HEK293T (cell line): Measurements from ENCODE around the gene FRK.

ENCODE experiments used
- CTCF ChIA-PET: fragments of 350-600 bp; formaldehyde crosslinking; extraction: SDS; loops from one replicate; lab custom pipeline; 2021; ENCODE audit warnings: antibody characterized with exemption, inconsistent platforms; lab: Yijun Ruan, JAX
- POLR2A ChIA-PET: fragments of 350-600 bp; formaldehyde crosslinking; extraction: SDS; loops from one replicate; lab custom pipeline; 2020; ENCODE audit warnings: antibody characterized with exemption, inconsistent platforms; lab: Yijun Ruan, JAX
- DNase-seq: peaks from one replicate; pipeline ENCODE4 v3.0.0; 2012; ENCODE audit warnings: mixed read lengths; ENCODE audit errors: extremely low spot score
- ARNT ChIP-seq: fragments of 450-650 bp; IDR thresholded peaks from 2 replicates; pipeline ENCODE4 v1.6.1; 2017; ENCODE audit warnings: mild to moderate bottlenecking
- BHLHE40 ChIP-seq: fragments of 450-650 bp; IDR thresholded peaks from 2 replicates; pipeline ENCODE4 v1.6.1; 2016; ENCODE audit warnings: mild to moderate bottlenecking, moderate library complexity, borderline replicate concordance
- CTBP1 ChIP-seq: fragments of 450-650 bp; IDR thresholded peaks from 2 replicates; pipeline ENCODE4 v1.6.1; 2016; ENCODE audit warnings: borderline replicate concordance
- ELF4 ChIP-seq: fragments of 450-650 bp; IDR thresholded peaks from 2 replicates; pipeline ENCODE4 v1.6.1; 2017; ENCODE audit warnings: antibody characterized with exemption
- FOXA1 ChIP-seq: fragments of 450-650 bp; IDR thresholded peaks from 2 replicates; pipeline ENCODE4 v1.6.1; 2016; ENCODE audit warnings: mild to moderate bottlenecking
- FOXK2 ChIP-seq: fragments of 450-650 bp; IDR thresholded peaks from 2 replicates; pipeline ENCODE4 v1.6.1; 2016; ENCODE audit warnings: mild to moderate bottlenecking
- FOXM1 ChIP-seq: fragments of 450-650 bp; IDR thresholded peaks from 2 replicates; pipeline ENCODE4 v1.6.1; 2017; ENCODE audit warnings: mild to moderate bottlenecking, borderline replicate concordance
- HDGF ChIP-seq: fragments of 450-650 bp; IDR thresholded peaks from 2 replicates; pipeline ENCODE4 v1.6.1; 2017; ENCODE audit warnings: antibody characterized with exemption, borderline replicate concordance
- L3MBTL2 ChIP-seq: fragments of 450-650 bp; conservative IDR thresholded peaks from 2 replicates; pipeline ENCODE4 v1.6.1; 2016; ENCODE audit warnings: mild to moderate bottlenecking
- LEF1 ChIP-seq: fragments of 450-650 bp; IDR thresholded peaks from 2 replicates; pipeline ENCODE4 v1.6.1; 2017; ENCODE audit warnings: mild to moderate bottlenecking, borderline replicate concordance
- NFRKB ChIP-seq: fragments of 450-650 bp; IDR thresholded peaks from 2 replicates; pipeline ENCODE4 v1.6.1; 2016; ENCODE audit warnings: mild to moderate bottlenecking, moderate library complexity
- PKNOX1 ChIP-seq: fragments of 450-650 bp; IDR thresholded peaks from 2 replicates; pipeline ENCODE4 v1.6.1; 2016
- SP1 ChIP-seq: fragments of 450-650 bp; IDR thresholded peaks from 2 replicates; pipeline ENCODE4 v1.6.1; 2017
- SUZ12 ChIP-seq: fragments of 450-650 bp; IDR thresholded peaks from 2 replicates; pipeline ENCODE4 v1.6.1; 2016; ENCODE audit warnings: mild to moderate bottlenecking
- TARDBP ChIP-seq: fragments of 450-650 bp; IDR thresholded peaks from 2 replicates; pipeline ENCODE4 v1.6.1; 2016
- ZNF384 ChIP-seq: fragments of 450-650 bp; IDR thresholded peaks from 2 replicates; pipeline ENCODE4 v1.6.1; 2016

The FRK gene

DNA sequence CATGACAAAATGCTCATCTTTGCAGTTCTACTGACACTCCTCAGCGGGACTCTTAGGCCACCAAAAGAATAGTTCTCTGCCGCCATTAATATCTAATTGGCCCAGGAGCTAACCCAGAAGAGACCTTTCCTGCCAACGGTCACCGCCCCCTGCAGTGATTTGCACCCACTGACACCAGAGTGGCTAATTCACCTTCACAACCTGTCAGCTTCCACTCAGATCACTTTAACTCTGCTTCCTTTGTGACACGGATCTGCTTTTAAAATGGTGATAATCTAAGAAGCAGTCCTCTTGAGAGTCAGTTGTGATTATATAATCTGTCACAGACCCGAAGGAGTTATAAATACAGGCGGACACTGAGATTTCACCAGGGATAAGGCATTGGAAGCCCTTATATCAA lies 172.8 kb downstream of the FRK start:
- ChIA-PET POLR2A (no interaction called here), CTCF (interaction anchor here (0.7 kb wide), 1 partner anchor 288 kb away, joined by 4 read pairs; no protein-coding TSS in a partner anchor)
- no peak for TF ChIP-seq SP1
- no peak for TF ChIP-seq TARDBP
- no peak for TF ChIP-seq NFRKB
- no peak for TF ChIP-seq ARNT
- no peak for TF ChIP-seq CTBP1
- no peak for TF ChIP-seq LEF1
- TF ChIP-seq FOXM1: no peak
- no peak for DNase-seq

DNA sequence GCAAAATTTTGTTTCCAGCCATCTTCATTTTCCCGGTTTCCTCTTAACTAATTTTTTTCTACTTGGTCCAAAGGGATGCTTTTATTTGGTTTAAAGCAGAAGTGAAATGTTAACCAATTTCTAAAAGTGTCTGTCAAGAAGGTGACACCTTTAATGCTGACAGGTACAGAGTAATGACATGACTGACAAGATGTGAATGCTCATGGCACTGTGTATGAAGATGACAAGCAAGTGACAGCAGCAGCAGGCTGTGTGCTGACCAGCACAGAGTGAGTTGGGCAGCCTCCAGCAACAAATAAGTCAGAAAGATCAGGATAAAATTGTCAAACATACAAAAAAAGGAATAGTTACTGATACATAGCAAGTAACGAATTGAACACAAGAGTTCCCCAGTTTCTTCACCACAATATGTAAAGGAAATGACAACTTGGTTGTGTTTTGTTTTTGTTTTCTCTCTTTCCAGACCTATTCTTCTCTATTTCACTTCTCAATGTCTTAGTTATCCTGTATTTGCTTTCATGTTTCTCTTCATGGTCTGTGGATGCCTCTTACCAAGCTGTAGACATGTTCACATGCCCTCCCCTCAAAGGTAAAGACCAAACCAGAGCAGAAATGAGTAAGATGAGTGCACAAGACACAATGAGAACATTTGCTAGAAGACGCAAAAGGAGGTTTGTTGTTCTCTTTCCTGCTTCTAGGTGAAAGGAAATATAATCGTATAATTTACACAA lies 174.9 kb downstream of the FRK start:
- CTCF ChIA-PET: no interaction called here
- TF ChIP-seq FOXA1: no peak
- TF ChIP-seq HDGF: no peak
- no peak for TF ChIP-seq SUZ12
- no peak for TF ChIP-seq NFRKB
- no peak for TF ChIP-seq PKNOX1
- no peak for TF ChIP-seq SP1
- no peak for TF ChIP-seq ARNT
- POLR2A ChIA-PET: no interaction called here

GRCh38 chr6:115882771-115883170 lies 177.9 kb downstream of the FRK start:
- POLR2A ChIA-PET: no interaction called here
- no peak for DNase-seq
- CTCF ChIA-PET: interaction anchor here (1.1 kb wide), 1 partner anchor 13 kb away, joined by 5 read pairs; no protein-coding TSS in a partner anchor
- no peak for TF ChIP-seq BHLHE40
- TF ChIP-seq FOXM1: no peak
- no peak for TF ChIP-seq HDGF
- no peak for TF ChIP-seq SUZ12
- TF ChIP-seq ZNF384: no peak
- TF ChIP-seq FOXK2: no peak
- TF ChIP-seq LEF1: no peak
- no peak for TF ChIP-seq PKNOX1
- no peak for TF ChIP-seq L3MBTL2
- no peak for TF ChIP-seq ELF4

More for the DNA sequence above, 174.9 kb downstream of the FRK start:
- no peak for DNase-seq

GRCh38 chr6:115882174-115882573 lies 178.5 kb downstream of the FRK start:
- ChIA-PET CTCF (no interaction called here), POLR2A (no interaction called here)
- DNase-seq: no peak
- TF ChIP-seq FOXK2 (no peak), NFRKB (no peak), BHLHE40 (no peak), L3MBTL2 (no peak), PKNOX1 (no peak), TARDBP (no peak), CTBP1 (no peak), HDGF (no peak), FOXM1 (no peak), SP1 (no peak), LEF1 (no peak), ELF4 (no peak), FOXA1 (no peak), SUZ12 (no peak), ARNT (no peak), ZNF384 (no peak)
